Spleen (tissue), 11 donors: ENCODE data around the gene SSR1. TPM values are rescaled to one million over a fixed set of nuclear protein-coding genes. Genes with fewer than 3 reads are reported as not detected.

ENCODE experiments used
- DNase-seq: peaks from one replicate; pipeline ENCODE4 v3.0.0-alpha.2; 2020
- H3K27ac ChIP-seq, 8 donors: fragments of 200-600 bp; sonication (generic) in 7 of 8; 1 replicate in 4 of 8; 2 replicates in 4 of 8; pipeline versions ENCODE4 v1.5.0 to v1.8.0; 2016 to 2021; ENCODE audit warnings: inconsistent platforms in 4 of 8, mild to moderate bottlenecking in 4 of 8, moderate library complexity in 1 of 8
- H3K27me3 ChIP-seq, 7 donors: fragments of 200-600 bp; sonication (generic) in 6 of 7; replicated peaks in 1 of 7; 1 replicate in 4 of 7; 2 replicates in 3 of 7; pipeline versions ENCODE4 v1.5.0 to v1.8.0; 2016 to 2021; ENCODE audit warnings: inconsistent platforms in 3 of 7, mild to moderate bottlenecking in 1 of 7
- H3K36me3 ChIP-seq, 6 donors: fragments of 200-600 bp; sonication (generic) in 5 of 6; 1 replicate in 4 of 6; 2 replicates in 2 of 6; pipeline versions ENCODE4 v1.5.0 to v1.8.0; 2016 to 2021; ENCODE audit warnings: inconsistent platforms in 2 of 6
- H3K4me1 ChIP-seq, 6 donors: fragments of 200-600 bp; sonication (generic) in 5 of 6; 1 replicate in 3 of 6; 2 replicates in 3 of 6; pipeline versions ENCODE4 v1.5.0 to v1.8.0; 2016 to 2021; ENCODE audit warnings: inconsistent platforms in 3 of 6
- H3K4me3 ChIP-seq, 8 donors: fragments of 200-600 bp; sonication (generic) in 7 of 8; 1 replicate in 4 of 8; 2 replicates in 4 of 8; pipeline versions ENCODE4 v1.5.0 to v1.8.0; 2016 to 2021; ENCODE audit warnings: inconsistent platforms in 4 of 8, mild to moderate bottlenecking in 4 of 8, moderate library complexity in 2 of 8
- H3K9me3 ChIP-seq, 8 donors: fragments of 200-600 bp; sonication (generic) in 7 of 8; 1 replicate in 4 of 8; 2 replicates in 4 of 8; pipeline versions ENCODE4 v1.5.0 to v1.8.0; 2016 to 2021; ENCODE audit warnings: inconsistent platforms in 4 of 8
- CTCF ChIP-seq, 11 experiments: fragments of 200-600 bp in 7 of 11; fragments of 450-650 bp in 4 of 11; sonication (generic) in 4 of 11; IDR thresholded peaks in 8 of 11; conservative IDR thresholded peaks in 3 of 11; 1 replicate in 7 of 11; 2 replicates in 4 of 11; pipeline versions ENCODE4 v1.4.0 to v1.8.0; 2016 to 2021; ENCODE audit warnings: antibody characterized with exemption in 11 of 11, inconsistent platforms in 4 of 11, mild to moderate bottlenecking in 1 of 11
- POLR2A ChIP-seq, 3 donors: fragments of 450-650 bp; IDR thresholded peaks; one replicate each; pipeline ENCODE4 v1.5.1; 2017; ENCODE audit warnings: antibody characterized with exemption in 3 of 3, mild to moderate bottlenecking in 1 of 3
- POLR2AphosphoS5 ChIP-seq, 3 donors: sonication (generic); formaldehyde crosslinking; IDR thresholded peaks; one replicate each; pipeline ENCODE4 v1.5.1; 2017; ENCODE audit warnings: antibody characterized with exemption in 3 of 3
- WGBS, 5 donors: extraction: QIAGEN DNeasy Blood & Tissue Kit in 3 of 5; methylation state at CpG; one replicate each; pipeline versions ENCODE4 v1.1.5 to v1.1.7; 2013 to 2018; 5-methylcytosine and 5-hydroxymethylcytosine counted together
- intact Hi-C: fragments of 100-400 bp; cut with DNase I; formaldehyde crosslinking; loops from one replicate; pipeline ENCODE4 v1.15.0; 2023; ENCODE audit warnings: low total_unique reads
- polyA plus RNA-seq, 3 donors: library from polyadenylated mRNA; stranded (reverse); fragments of 200-250 nt; gene quantifications; one replicate each; pipeline ENCODE4 v1.2.1, GENCODE V29; 2013
- total RNA-seq, 7 donors: library from RNA; depleted of rRNA in 3 of 7; stranded (reverse); fragments of >200 nt in 3 of 7; fragmentation: NEBNext Ultra II Directional in 4 of 7; extraction: Animal tissue kit (Norgen Biotek cat#: 25700) in 4 of 7; gene quantifications; one replicate each; pipeline versions ENCODE4 v1.1.0 to v1.2.1, GENCODE V29; 2016 to 2021
- donor health status: healthy with polysubstance abuse.
- donor health status: DM: no; HTN: no; CAD: no; lungs with moderate emphysema.
- donor health status: DM: no; HTN: no; CAD: no.
- donor health status: Bipolar disorder and iron deficiency.
- donor health status: healthy.
- donor health status: DM: no; HTN: no; CAD: no.
- donor health status: DM: yes; HTN: yes; CAD: no.

Gene SSR1
- total and polyA plus RNA-seq, 10 donors, result 15.8 to 132 (median 72.9) TPM

GRCh38 chr6:7257521-7258230 is 55.3 kb downstream of the SSR1 start:
- H3K36me3 ChIP-seq, result peaks cover 0 to 3% (median 0%) of the 10 kb centered on the region in 6 donors
- no peak overlapping the region for H3K4me3 ChIP-seq
- peak; percentile 43 for DNase-seq
- TF ChIP-seq POLR2AphosphoS5 (IDR thresholded peaks at IDR 0.05) (no peak), CTCF (IDR thresholded peaks at IDR 0.05 in 8 of 11, conservative IDR thresholded peaks at IDR 0.05 in 3 of 11) (no peak), POLR2A (IDR thresholded peaks at IDR 0.05) (no peak)
- intact Hi-C loops, result no loop called here
- 83 to 94% (median 90%) methylated on average over 13 to 18 of the region's 18 CpGs for WGBS, 5 donors
- H3K27ac ChIP-seq, result peak overlapping the region in 5 of 8 donors; percentile 7 to 66 (median 28)
- H3K4me1 ChIP-seq, result peaks cover 14 to 87% (median 49%) of the 10 kb centered on the region in 6 donors
- peaks cover 0 to 3% (median 0%) of the 10 kb centered on the region in 7 donors for H3K27me3 ChIP-seq
- H3K9me3 ChIP-seq, result peaks cover 0 to 14% (median 9%) of the 10 kb centered on the region in 8 donors

- TF ChIP-seq POLR2AphosphoS5 (IDR thresholded peaks at IDR 0.05), result no peak
- TF ChIP-seq CTCF (IDR thresholded peaks at IDR 0.05 in 8 of 11, conservative IDR thresholded peaks at IDR 0.05 in 3 of 11), result no peak
- TF ChIP-seq POLR2A (IDR thresholded peaks at IDR 0.05), result no peak
- Histone ChIP-seq H3K9me3 (peaks cover 0 to 14% (median 9%) of the 10 kb centered on the region in 8 donors), H3K36me3 (peaks cover 0 to 12% (median 4%) of the 10 kb centered on the region in 6 donors), H3K27me3 (peaks cover 0 to under 1% (median 0%) of the 10 kb centered on the region in 7 donors), H3K4me1 (peaks cover 14 to 87% (median 41%) of the 10 kb centered on the region in 6 donors), H3K27ac (peak overlapping the region in 2 of 8 donors; percentile 81 to 89), H3K4me3 (no peak overlapping the region)
- 76 to 98% (median 89%) methylated on average over 4 of the region's 4 CpGs for WGBS, 5 donors
- intact Hi-C loops, result no loop called here
- peak; percentile 51 for DNase-seq
These were observed 56.2 kb downstream of the SSR1 start for GRCh38 chr6:7256785-7257184.

DNA sequence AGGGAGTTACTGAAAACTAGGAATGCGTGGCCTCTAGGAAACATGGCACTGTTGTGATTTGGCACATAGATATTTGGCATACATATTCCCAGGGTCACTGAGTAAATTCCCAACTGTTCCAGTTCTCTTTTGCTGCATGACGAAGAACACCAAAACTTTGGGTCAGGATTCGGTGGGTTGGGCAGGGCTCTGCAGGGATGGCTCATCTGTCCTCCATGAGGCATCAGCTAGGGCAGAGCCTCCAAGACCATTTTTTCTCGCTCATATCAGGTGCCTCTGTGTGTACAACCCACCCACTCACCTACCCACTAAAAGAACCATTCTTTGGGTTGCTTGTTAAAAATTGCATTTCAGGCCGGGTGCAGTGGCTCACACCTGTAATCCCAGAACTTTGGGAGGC is 57.1 kb downstream of the SSR1 start:
- Histone ChIP-seq H3K27me3 (no peaks in the 10 kb centered on the region), H3K4me3 (peak overlapping the region in 1 of 8 donors; percentile 12), H3K4me1 (peaks cover 7 to 86% (median 33%) of the 10 kb centered on the region in 6 donors), H3K36me3 (peaks cover 0 to 20% (median 5%) of the 10 kb centered on the region in 6 donors), H3K27ac (peak overlapping the region in 7 of 8 donors; percentile 2 to 89 (median 81)), H3K9me3 (peaks cover 0 to 14% (median 9%) of the 10 kb centered on the region in 8 donors)
- TF ChIP-seq CTCF (IDR thresholded peaks at IDR 0.05 in 8 of 11, conservative IDR thresholded peaks at IDR 0.05 in 3 of 11) (no peak), POLR2A (IDR thresholded peaks at IDR 0.05) (no peak), POLR2AphosphoS5 (IDR thresholded peaks at IDR 0.05) (no peak)
- intact Hi-C loops, result no loop called here
- 93 to 97% (median 96%) methylated on average over 5 of the region's 5 CpGs for WGBS, 5 donors
- peak; percentile 24 for DNase-seq
